Fibroblast of villous mesenchyme (primary cell): ENCODE measurements around the gene DLEC1. TPM values are rescaled to one million over a fixed set of nuclear protein-coding genes. Genes with fewer than 3 reads are reported as not detected.
A peak's percentile ranks its signal among the peaks of the same experiment; 100 is the strongest.
"Not testable (repeated sequence)": the region's sequence is repeated elsewhere in the genome, so short reads cannot be mapped to it uniquely, and the experiment has no call there.

Experiments
- DNase-seq: peaks from one replicate; pipeline ENCODE4 v3.0.0-alpha.2; 2010; ENCODE audit warnings: low read depth
- H3K4me3 ChIP-seq: 2 replicates; pipeline ENCODE4 v1.5.1; 2011; ENCODE audit warnings: low read depth, mild to moderate bottlenecking, low read length
- total RNA-seq: library from RNA; depleted of rRNA; stranded (reverse); fragments of >200 nt; gene quantifications from 2 replicates; pipeline ENCODE4 v1.2.3, GENCODE V29; 2012
- TF ChIP-seq, protein P1 (sequence below): IDR thresholded peaks from 2 replicates; pipeline ENCODE4 v1.5.1; 2012; ENCODE audit warnings: low read depth, mild to moderate bottlenecking, low read length; ENCODE audit not compliant: insufficient read depth

The DLEC1 gene
- total RNA-seq, 1 donor: under 0.01 TPM

DNA sequence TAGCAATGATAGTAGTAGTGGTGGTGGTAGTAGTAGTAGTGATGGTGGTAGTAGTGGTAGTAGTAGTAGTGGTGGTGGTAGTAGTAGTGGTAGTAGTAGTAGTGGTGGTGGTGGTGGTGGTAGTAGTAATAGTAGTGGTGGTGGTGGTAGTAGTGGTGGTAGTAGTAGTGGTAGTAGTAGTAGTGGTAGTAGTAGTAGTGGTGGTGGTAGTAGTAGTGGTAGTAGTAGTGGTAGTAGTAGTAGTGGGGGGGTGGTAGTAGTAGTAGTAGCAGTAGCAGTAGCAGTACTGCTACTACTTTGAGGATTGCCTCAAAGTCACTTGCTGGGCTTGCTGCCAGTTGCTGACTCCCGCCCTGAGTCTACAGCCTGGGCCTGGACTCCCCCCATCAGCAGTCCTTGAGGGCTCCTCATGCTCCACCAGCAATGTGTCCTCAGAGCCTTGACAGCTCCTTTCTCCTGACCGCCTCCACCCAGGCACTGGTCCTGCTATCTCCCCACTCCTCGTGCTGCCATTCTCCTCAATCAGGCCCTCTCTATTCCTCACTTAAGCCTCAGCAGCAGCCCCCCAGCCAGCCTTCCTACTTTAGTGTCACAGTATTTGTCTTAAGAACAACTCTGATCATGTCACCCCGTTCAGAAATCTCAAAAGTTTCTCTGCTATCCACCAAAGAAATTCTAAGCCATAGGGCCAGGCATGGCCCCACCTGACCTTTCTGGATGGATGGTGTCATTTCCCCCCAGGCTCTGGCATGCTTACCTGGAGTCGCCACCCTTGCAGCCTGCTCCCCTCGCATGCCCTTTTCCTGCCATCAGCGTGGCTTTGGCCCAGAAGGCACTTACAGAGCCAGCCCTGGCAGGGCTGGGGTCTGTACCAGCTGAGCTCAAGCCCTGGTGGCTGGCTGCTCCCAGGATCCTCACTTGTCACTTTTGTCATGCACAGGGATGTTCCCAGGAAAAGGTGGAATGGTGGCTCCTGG is 45.6 kb downstream of the DLEC1 start:
- no peak overlapping the region for H3K4me3 ChIP-seq
- TF ChIP-seq, protein P1, sequence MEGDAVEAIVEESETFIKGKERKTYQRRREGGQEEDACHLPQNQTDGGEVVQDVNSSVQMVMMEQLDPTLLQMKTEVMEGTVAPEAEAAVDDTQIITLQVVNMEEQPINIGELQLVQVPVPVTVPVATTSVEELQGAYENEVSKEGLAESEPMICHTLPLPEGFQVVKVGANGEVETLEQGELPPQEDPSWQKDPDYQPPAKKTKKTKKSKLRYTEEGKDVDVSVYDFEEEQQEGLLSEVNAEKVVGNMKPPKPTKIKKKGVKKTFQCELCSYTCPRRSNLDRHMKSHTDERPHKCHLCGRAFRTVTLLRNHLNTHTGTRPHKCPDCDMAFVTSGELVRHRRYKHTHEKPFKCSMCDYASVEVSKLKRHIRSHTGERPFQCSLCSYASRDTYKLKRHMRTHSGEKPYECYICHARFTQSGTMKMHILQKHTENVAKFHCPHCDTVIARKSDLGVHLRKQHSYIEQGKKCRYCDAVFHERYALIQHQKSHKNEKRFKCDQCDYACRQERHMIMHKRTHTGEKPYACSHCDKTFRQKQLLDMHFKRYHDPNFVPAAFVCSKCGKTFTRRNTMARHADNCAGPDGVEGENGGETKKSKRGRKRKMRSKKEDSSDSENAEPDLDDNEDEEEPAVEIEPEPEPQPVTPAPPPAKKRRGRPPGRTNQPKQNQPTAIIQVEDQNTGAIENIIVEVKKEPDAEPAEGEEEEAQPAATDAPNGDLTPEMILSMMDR: no peak
- DNase-seq: peak; percentile 22

DNA sequence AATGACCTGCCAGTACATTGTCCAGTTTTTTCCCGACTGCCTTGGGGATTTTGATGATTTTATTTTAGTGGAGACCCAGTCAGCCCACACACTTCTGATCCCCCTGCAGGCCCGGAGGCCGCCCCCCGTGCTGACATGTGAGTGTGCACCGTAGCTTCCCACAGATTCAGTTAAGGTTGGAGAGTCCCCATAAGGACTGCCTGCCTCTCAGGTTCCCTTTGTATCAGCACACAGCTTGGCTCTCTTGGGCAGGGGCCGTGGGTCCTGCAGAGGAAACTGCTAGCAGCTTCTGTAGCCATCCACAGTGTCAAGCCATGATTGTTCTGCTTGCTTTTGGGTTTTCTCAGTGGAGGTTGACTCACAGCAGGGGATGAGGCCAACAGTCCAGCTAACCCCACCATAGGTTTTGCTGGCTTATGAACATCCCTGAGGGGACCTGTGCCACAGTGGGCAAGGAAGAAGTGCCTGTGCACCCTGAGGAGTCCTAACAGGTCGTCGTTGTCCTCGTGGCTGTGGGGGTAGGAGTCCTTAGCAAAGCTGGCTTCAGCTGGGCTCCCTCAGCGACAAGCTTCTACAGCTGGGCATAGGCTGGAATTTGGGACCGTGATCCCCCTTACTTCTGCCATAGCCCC is 46.4 kb downstream of the DLEC1 start:
- no peak overlapping the region for H3K4me3 ChIP-seq
- no peak for DNase-seq
- TF ChIP-seq, protein P1: no peak

DNA sequence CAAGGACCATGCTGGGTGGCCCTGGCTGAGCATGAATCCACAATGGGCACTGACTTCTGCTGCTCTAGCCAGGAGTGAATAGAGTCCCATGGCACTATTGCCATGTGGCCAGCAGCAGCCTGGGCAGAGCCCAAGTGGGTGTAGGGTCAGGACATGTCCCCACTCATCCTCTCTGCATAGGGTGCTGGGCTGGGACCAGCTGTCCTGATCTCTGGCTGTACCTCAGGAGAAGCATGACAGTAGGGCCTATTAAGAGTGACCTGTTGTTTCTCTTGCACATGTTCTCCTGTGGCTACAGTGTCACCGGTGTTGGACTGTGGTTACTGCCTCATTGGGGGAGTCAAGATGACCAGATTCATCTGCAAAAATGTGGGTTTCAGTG is 46.9 kb downstream of the DLEC1 start:
- DNase-seq: no peak
- TF ChIP-seq, protein P1: no peak
- H3K4me3 ChIP-seq: no peak overlapping the region

DNA sequence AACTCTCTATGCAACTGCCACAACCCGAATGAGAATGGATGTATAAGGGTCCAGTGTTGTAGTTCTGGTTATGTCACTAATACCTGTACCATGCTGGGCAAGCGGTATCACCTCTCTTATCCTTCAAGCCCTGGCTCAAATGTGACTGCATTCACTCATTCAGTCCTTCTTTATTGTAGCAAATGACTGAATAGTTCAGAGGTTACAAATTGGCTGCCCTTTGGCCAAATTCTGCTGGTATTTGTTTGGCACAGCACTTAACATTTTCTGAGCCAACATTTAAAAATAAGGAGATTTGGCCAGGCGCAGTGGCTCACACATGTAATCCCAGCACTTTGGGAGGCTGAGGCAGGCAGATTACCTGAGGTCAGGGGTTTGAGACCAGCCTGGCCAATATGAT is 47.5 kb downstream of the DLEC1 start:
- TF ChIP-seq, protein P1: no peak
- no peak for DNase-seq
- no peak overlapping the region for H3K4me3 ChIP-seq

DNA sequence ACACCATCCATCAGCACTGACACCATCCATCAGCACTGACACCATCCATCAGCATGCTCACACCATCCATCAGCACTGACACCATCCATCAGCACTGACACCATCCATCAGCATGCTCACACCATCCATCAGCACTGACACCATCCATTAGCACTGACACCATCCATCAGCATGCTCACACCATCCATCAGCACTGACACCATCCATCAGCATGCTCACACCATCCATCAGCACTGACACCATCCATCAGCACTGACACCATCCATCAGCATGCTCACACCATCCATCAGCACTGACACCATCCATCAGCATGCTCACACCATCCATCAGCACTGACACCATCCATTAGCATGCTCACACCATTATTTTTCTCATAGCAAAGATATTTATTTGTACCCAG is 48.3 kb downstream of the DLEC1 start:
- DNase-seq, H3K4me3 ChIP-seq: not testable (repeated sequence)

DNA sequence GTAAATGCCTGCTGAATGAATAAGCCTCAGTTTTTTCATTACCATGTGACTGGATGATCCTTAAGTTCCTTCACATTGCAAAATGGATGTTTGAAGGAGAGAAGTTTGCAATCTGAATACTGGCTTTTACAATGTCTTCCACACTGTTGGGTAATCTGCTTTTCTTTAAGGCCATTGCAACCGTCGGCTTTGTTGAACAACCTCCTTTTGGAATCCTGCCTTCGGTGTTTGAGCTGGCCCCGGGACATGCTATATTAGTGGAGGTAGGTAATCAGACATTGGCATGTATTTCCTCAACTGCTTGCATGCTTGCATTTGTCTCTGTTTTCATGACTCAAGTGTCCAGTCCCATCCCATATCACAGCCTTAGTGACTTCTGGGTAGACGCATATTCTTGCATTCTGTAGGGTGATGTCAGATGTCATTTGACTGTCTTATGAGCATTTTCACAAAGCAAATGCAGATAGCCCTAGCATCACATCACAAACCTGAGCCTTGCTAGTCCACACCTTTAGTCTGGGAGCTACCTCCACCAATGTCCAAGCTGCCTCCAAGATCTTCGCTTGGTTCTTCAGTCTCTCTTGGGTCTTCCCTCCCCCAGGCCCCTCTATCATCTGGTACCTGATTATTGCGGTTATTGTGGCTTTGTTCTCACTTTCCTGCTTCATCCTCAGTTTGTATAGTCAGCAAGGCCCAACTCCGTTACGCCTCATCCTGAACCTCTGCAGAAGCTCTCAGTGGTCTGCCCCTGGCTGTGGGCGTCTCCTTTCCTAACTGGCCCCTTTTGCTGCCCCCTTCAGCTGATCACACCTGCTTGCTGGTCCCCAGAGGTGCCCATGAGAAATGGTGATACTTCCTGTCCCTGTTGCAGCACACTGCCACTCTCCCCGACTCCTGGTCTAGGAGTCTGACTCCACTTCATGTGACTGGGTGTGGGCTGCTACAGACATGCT is 49.4 kb downstream of the DLEC1 start:
- no peak overlapping the region for H3K4me3 ChIP-seq
- DNase-seq: no peak
- TF ChIP-seq, protein P1: no peak
